Panc1 (cell line): Measurements from ENCODE around the gene IGSF21.

ENCODE experiments used
- POLR2AphosphoS5 ChIP-seq: IDR thresholded peaks from 2 replicates; pipeline ENCODE4 v1.6.1; 2012; ENCODE audit warnings: mild to moderate bottlenecking, low read depth, low read length, moderate library complexity
- SIN3A ChIP-seq: IDR thresholded peaks from 2 replicates; pipeline ENCODE4 v1.6.1; 2012; ENCODE audit warnings: low read depth, mild to moderate bottlenecking, low read length, moderate library complexity, borderline replicate concordance; ENCODE audit not compliant: insufficient read depth
- TF ChIP-seq, protein P1 (sequence below): fragments of 450-650 bp; IDR thresholded peaks from 2 replicates; pipeline ENCODE4 v1.5.1; 2017; ENCODE audit warnings: mild to moderate bottlenecking
- TF ChIP-seq, protein P2 (sequence below), 2 experiments: IDR thresholded peaks; 2 replicates each; pipeline ENCODE4 v1.6.1; 2011 to 2012; ENCODE audit warnings: low read depth in 2 of 2, control low read depth in 1 of 2, low read length in 1 of 2, mild to moderate bottlenecking in 1 of 2, moderate library complexity in 1 of 2; ENCODE audit not compliant: insufficient read depth in 1 of 2

DNA sequence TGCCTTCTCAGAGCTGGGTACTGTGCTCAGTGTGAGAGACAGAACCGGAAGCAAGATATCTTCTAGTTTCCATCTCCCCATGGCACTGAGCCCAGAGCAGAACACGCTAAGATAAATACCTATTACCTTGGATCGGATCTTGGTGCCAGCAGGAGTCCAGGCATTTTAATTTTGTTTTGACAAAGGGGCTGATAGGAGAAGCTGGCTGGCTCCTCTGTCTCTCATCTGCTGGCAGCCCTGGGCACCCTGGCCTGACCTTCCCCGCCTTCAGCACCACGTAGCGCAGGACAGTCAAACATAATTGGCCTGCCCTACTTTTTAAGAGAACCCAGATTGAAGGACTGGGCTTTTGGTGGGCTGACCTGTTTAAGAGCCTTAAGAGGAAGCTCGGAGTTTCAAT, 212.5 kb downstream of the IGSF21 start:
- no peak for TF ChIP-seq POLR2AphosphoS5
- TF ChIP-seq, protein P1, sequence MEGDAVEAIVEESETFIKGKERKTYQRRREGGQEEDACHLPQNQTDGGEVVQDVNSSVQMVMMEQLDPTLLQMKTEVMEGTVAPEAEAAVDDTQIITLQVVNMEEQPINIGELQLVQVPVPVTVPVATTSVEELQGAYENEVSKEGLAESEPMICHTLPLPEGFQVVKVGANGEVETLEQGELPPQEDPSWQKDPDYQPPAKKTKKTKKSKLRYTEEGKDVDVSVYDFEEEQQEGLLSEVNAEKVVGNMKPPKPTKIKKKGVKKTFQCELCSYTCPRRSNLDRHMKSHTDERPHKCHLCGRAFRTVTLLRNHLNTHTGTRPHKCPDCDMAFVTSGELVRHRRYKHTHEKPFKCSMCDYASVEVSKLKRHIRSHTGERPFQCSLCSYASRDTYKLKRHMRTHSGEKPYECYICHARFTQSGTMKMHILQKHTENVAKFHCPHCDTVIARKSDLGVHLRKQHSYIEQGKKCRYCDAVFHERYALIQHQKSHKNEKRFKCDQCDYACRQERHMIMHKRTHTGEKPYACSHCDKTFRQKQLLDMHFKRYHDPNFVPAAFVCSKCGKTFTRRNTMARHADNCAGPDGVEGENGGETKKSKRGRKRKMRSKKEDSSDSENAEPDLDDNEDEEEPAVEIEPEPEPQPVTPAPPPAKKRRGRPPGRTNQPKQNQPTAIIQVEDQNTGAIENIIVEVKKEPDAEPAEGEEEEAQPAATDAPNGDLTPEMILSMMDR, result no peak
- TF ChIP-seq, protein P2, sequence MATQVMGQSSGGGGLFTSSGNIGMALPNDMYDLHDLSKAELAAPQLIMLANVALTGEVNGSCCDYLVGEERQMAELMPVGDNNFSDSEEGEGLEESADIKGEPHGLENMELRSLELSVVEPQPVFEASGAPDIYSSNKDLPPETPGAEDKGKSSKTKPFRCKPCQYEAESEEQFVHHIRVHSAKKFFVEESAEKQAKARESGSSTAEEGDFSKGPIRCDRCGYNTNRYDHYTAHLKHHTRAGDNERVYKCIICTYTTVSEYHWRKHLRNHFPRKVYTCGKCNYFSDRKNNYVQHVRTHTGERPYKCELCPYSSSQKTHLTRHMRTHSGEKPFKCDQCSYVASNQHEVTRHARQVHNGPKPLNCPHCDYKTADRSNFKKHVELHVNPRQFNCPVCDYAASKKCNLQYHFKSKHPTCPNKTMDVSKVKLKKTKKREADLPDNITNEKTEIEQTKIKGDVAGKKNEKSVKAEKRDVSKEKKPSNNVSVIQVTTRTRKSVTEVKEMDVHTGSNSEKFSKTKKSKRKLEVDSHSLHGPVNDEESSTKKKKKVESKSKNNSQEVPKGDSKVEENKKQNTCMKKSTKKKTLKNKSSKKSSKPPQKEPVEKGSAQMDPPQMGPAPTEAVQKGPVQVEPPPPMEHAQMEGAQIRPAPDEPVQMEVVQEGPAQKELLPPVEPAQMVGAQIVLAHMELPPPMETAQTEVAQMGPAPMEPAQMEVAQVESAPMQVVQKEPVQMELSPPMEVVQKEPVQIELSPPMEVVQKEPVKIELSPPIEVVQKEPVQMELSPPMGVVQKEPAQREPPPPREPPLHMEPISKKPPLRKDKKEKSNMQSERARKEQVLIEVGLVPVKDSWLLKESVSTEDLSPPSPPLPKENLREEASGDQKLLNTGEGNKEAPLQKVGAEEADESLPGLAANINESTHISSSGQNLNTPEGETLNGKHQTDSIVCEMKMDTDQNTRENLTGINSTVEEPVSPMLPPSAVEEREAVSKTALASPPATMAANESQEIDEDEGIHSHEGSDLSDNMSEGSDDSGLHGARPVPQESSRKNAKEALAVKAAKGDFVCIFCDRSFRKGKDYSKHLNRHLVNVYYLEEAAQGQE (IDR thresholded peaks at IDR 0.05; ENCODE audit: insufficient read depth in 1 of 2, low read depth in 2 of 2, low read length in 1 of 2), result no peak
- no peak for TF ChIP-seq SIN3A
